ENCODE results near the gene RNF166. TPM values are rescaled to one million over a fixed set of nuclear protein-coding genes. Genes with fewer than 3 reads are reported as not detected.

Gene RNF166, protein sequence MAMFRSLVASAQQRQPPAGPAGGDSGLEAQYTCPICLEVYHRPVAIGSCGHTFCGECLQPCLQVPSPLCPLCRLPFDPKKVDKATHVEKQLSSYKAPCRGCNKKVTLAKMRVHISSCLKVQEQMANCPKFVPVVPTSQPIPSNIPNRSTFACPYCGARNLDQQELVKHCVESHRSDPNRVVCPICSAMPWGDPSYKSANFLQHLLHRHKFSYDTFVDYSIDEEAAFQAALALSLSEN
- total RNA-seq, result 9.2 and 18.5 TPM in 2 replicates

DNA sequence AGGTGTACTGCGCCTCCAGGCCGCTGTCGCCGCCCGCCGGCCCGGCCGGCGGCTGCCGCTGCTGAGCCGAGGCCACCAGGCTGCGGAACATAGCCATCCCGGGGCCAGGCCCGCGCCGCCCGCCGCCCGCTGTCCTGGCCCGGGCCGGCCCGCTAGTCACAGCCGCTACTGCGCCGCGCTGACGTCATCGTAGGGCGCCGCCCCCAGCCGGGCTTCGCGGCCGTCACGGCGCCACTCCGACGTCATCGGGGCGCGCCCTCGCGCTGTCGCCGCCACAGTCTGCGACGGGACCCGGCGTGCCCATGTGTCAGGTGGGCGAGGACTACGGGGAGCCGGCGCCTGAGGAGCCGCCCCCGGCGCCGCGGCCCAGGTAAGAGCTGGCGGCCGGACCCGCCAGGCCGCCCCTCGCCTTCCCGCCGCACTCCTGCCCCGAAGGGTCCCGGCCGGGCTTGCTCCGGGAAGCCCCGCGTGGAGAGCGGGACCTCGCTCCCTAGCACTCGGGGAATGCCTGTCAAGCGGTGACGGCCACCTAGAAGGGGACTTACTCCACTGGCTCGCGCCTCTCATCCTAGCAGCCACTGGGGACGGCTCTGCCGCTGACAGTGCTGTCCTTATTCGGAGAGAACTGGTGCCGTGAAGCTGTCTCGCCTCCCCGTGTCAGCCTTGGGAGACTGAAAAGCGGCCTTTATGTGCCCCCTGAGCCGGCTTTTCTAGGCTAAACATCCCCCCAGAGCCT lies at the start of gene RNF166, which contains the start of gene CTU2:
TSS of gene RNF166 (minus strand) at position 180 of the 736 bp plus-strand sequence. CDS start at position 97, 83 bp downstream.
TSS of gene CTU2 (plus strand) at position 275 of the 736 bp plus-strand sequence. CDS start at position 303, 28 bp downstream.

GRCh38 chr16:88686439-88687253 lies 19.6 kb downstream of the RNF166 start, which contains the start of gene SNAI3:
SNAI3 (minus strand) TSS chr16:88686507; CDS start chr16:88686406, 101 bp downstream.

GRCh38 chr16:88662843-88663606 lies 43.2 kb downstream of the RNF166 start, which contains the start of gene MVD:
MVD (minus strand) TSS chr16:88663091; CDS start chr16:88663080, 11 bp downstream.

DNA sequence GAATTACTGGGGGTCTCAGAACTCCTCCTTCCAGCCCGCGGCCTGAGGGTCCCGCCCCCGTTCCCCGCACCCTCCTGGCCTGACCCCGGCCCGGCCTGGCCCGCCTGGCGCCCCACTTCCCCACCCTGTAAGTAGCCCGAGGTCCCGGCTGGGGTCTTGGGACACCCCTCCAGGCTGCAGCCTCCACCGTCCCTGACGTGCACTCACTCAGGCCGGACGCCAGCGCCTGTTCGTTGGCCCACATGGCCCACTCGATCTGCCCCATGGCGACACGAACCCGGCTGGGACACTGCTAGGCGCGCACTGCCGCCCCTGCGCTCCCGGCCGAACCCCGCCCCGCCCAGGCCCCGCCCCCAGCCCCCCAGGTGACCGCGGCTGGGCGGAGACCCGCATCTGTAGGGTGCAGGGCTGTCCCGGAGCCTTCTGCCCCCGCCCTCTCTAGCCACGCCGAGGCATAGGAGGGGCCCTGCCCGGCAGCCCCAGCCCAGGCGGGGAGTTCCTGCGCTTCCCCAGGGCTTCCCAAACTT lies 55.4 kb downstream of the RNF166 start, which contains the start of gene CYBA:
TSS of gene CYBA (minus strand) at position 305 of the 527 bp plus-strand sequence. CDS start at position 265, 40 bp downstream.

Other genes with a start within 250 kb of the RNF166 start
- gene ZC3H18, start 136.0 kb downstream of the RNF166 start, total RNA-seq, result 6.0 and 12.3 TPM in 2 replicates
- 2.2 TPM in 1 of 2 replicates, not detected in the other for gene IL17C, start 67.8 kb downstream of the RNF166 start, total RNA-seq
- gene CYBA, start 55.4 kb downstream of the RNF166 start, total RNA-seq, result 103 and 283 TPM in 2 replicates
- 78.0 and 110 TPM in 2 replicates for gene MVD, start 43.3 kb downstream of the RNF166 start, total RNA-seq
- gene SNAI3, start 19.9 kb downstream of the RNF166 start, total RNA-seq, result under 0.01 TPM in 1 of 2 replicates, not detected in the other
- gene CTU2, start 95 bp upstream of the RNF166 start, total RNA-seq, result 18.8 and 23.0 TPM in 2 replicates
- 121 and 174 TPM in 2 replicates for gene PIEZO1, start 78.8 kb upstream of the RNF166 start, total RNA-seq
- gene CDT1, start 97.4 kb upstream of the RNF166 start, total RNA-seq, result 2.1 and 5.3 TPM in 2 replicates
- 128 and 185 TPM in 2 replicates for gene APRT, start 105.5 kb upstream of the RNF166 start, total RNA-seq
- gene GALNS, start 150.5 kb upstream of the RNF166 start, total RNA-seq, result 18.8 and 19.2 TPM in 2 replicates
- 36.4 and 48.8 TPM in 2 replicates for gene TRAPPC2L, start 150.7 kb upstream of the RNF166 start, total RNA-seq
- not detected in 2 replicates for gene PABPN1L, start 160.3 kb upstream of the RNF166 start, total RNA-seq